DMS114 treated with DMSO at 0.1 percent for 48 hours (cell line): ENCODE measurements around the gene SYS1.
A peak's percentile ranks its signal among the peaks of the same experiment; 100 is the strongest.

Experiments
- DNase-seq: peaks from one replicate; lab custom pipeline; 2025; ENCODE audit not compliant: unreplicated experiment; lab: John Stamatoyannopoulos, UW

Gene SYS1

GRCh38 chr20:45412653-45413052 is 49.7 kb downstream of the SYS1 start:
- no peak for DNase-seq

- DNase-seq: no peak
These were observed 50.5 kb downstream of the SYS1 start for GRCh38 chr20:45413479-45413878.

- DNase-seq: peak; percentile 76
These were observed 53.1 kb downstream of the SYS1 start, which contains the start of gene PIGT for GRCh38 chr20:45415822-45416637. TSS of gene PIGT (plus strand) at chr20:45416141. CDS start at chr20:45416157, 16 bp downstream.

- DNase-seq: no peak
These were observed 54.0 kb downstream of the SYS1 start for GRCh38 chr20:45416917-45417316.
